Cardiac fibroblast (primary cell): ENCODE results near the gene ACOT8.

Source experiments
- DNase-seq, 2 donors: peaks; one replicate each; pipeline versions ENCODE4 v3.0.0 to v3.0.0-alpha.2; 2010; ENCODE audit warnings: low read depth in 2 of 2
- H3K4me3 ChIP-seq, 2 donors: replicated peaks in 1 of 2; 1 replicate in 1 of 2; 2 replicates in 1 of 2; pipeline ENCODE4 v1.5.1; 2011; ENCODE audit warnings: low read depth in 2 of 2, low read length in 2 of 2, mild to moderate bottlenecking in 2 of 2, moderate library complexity in 1 of 2
- TF ChIP-seq, protein P1 (sequence below): IDR thresholded peaks from one replicate; pipeline ENCODE4 v1.5.1; 2011; ENCODE audit warnings: low read depth, mild to moderate bottlenecking, low read length, inconsistent platforms

The ACOT8 gene

DNA sequence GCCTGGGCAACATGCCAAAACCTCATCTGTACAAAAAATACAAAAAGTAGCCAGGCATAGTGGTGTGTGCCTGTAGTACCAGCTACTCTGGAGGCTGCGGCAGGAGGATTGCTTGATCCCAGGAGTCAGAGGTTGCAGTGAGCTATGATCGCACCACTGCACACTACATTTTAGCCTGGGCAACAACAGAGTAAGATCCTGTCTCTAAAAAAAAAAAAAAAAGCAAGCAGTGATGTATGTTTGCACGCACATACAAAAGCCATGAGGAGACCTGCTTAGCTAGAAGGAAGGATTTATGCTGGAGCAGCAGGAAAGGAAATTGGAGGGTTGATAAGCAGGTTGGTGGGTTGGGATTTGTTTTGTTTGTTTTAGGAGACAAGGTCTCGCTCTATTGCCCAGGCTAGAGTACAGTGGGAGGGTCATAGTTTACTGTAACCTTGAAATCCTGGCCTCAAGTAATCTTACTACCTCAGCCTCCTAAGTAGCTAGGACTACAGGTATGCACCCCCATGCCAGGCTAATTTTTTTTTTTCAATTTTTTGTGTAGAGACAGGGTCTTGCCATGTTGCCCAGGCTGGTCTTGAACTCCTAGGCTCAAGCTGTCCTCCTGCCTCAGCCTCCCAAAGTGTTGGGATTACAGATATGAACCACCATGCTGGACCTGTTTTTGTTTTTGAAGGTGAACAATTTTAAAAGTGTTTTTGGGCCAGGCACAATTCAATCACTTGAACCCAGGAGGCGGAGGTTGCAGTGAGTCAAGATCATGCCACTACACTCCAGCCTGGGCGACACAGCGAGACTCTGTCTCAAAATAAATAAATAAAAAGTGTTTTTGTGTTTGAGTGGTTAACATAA, 4.3 kb upstream of the ACOT8 start:
- TF ChIP-seq, protein P1, sequence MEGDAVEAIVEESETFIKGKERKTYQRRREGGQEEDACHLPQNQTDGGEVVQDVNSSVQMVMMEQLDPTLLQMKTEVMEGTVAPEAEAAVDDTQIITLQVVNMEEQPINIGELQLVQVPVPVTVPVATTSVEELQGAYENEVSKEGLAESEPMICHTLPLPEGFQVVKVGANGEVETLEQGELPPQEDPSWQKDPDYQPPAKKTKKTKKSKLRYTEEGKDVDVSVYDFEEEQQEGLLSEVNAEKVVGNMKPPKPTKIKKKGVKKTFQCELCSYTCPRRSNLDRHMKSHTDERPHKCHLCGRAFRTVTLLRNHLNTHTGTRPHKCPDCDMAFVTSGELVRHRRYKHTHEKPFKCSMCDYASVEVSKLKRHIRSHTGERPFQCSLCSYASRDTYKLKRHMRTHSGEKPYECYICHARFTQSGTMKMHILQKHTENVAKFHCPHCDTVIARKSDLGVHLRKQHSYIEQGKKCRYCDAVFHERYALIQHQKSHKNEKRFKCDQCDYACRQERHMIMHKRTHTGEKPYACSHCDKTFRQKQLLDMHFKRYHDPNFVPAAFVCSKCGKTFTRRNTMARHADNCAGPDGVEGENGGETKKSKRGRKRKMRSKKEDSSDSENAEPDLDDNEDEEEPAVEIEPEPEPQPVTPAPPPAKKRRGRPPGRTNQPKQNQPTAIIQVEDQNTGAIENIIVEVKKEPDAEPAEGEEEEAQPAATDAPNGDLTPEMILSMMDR: no peak

GRCh38 chr20:45860560-45861220, 3.5 kb upstream of the ACOT8 start:
- DNase-seq: no peak
- H3K4me3 ChIP-seq: no peak overlapping the region
- TF ChIP-seq, protein P1: no peak

More for the DNA sequence above, 4.3 kb upstream of the ACOT8 start:
- peak in 1 of 2 donors; percentile 30 for DNase-seq
- H3K4me3 ChIP-seq: no peak overlapping the region

GRCh38 chr20:45859916-45860315, 2.7 kb upstream of the ACOT8 start:
- no peak for DNase-seq
- TF ChIP-seq, protein P1: no peak
- no peak overlapping the region for H3K4me3 ChIP-seq

- TF ChIP-seq, protein P1: no peak
- H3K4me3 ChIP-seq: peak overlapping the region; percentile 63 to 86
- no peak for DNase-seq
Measured at GRCh38 chr20:45857882-45858216, 657 bp upstream of the ACOT8 start.

DNA sequence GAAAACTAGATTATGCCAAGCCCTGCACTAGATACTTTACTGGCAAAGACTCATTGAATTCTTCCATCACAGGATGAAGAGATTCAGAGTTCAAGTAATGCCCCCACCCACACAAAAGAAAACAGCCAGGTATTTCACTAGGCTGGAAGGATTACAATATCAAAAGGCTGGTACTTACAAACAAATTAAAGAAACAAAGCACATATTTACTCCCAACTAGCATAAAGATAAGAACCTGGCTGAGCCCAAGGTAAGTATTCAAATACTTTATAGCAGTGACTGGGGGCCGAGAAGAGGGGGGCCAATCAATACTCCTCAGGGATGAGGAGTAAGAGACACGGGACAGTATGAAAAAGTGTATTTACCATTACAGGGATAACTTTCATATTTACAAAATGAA, 3.7 kb downstream of the ACOT8 start:
- no peak overlapping the region for H3K4me3 ChIP-seq
- DNase-seq: no peak
- TF ChIP-seq, protein P1: no peak

DNA sequence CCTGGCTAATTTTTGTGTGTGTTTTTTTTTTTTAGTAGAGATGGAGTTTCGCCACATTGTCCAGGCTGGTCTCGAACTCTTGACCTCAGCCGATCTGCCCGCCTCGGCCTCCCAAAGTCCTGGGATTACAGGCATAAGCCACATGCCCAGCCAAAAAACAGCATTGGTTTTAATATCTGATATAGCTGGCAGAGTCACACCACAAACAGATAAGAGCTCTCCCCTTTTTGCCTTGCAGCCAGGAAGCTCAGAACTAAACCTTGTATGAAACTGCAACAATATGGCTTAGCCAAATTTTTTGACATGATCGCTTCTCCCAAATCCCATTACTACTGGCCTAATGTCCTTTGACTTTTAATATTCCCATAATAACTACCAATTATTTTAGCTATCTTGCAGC, 4.9 kb downstream of the ACOT8 start:
- TF ChIP-seq, protein P1: no peak
- DNase-seq: no peak
- H3K4me3 ChIP-seq: no peak overlapping the region
